ENCODE results near the gene BCL11A. TPM values are rescaled to one million over a fixed set of nuclear protein-coding genes. Genes with fewer than 3 reads are reported as not detected.

Gene BCL11A
- polyA plus RNA-seq, 3 donors, result 8.7 to 15.6 (median 11.1) TPM

- Histone ChIP-seq H3K4me1 (ENCODE audit: control insufficient read depth in 1 of 2, insufficient read depth in 2 of 2, low read length in 2 of 2) (peaks cover 0 to 11% of the 10 kb centered on the region in 2 donors), H3K27me3 (ENCODE audit: control insufficient read depth in 2 of 2, insufficient read depth in 2 of 2, low read length in 2 of 2) (no peaks in the 10 kb centered on the region), H3K27ac (ENCODE audit: low read depth in 1 of 2, low read length in 2 of 2) (peak overlapping the region in 1 of 2 donors; percentile 49), H3K4me2 (replicated peaks; ENCODE audit: extremely low read depth, low read length, poor library complexity, severe bottlenecking) (no peak overlapping the region), H3K36me3 (replicated peaks in 1 of 2; ENCODE audit: control insufficient read depth in 1 of 2, insufficient read depth in 2 of 2, low read length in 2 of 2) (no peaks in the 10 kb centered on the region), H4K20me1 (ENCODE audit: insufficient read depth, low read length) (no peaks in the 10 kb centered on the region), H3K79me2 (ENCODE audit: insufficient read depth, low read length) (peaks cover 17% of the 10 kb centered on the region), H3K4me3 (replicated peaks in 1 of 3; ENCODE audit: low read depth in 2 of 3, low read length in 3 of 3) (no peak overlapping the region), H3K9ac (ENCODE audit: insufficient read depth, low read length, poor library complexity, severe bottlenecking) (no peak overlapping the region), H2AFZ (ENCODE audit: insufficient read depth, low read depth, low read length, poor library complexity, severe bottlenecking) (no peak overlapping the region), H3K9me3 (replicated peaks in 1 of 2; ENCODE audit: control insufficient read depth in 1 of 2, insufficient read depth in 1 of 2, low read length in 2 of 2) (no peaks in the 10 kb centered on the region)
- no peak for DNase-seq
- peaks cover 13 to 14% of the 10 kb centered on the region in 2 donors for H3K36me3 Mint-ChIP-seq
- H3K27me3 Mint-ChIP-seq (ENCODE audit: low read depth in 3 of 3), result peaks cover 0 to 2% (median 0%) of the 10 kb centered on the region in 3 donors
- no peak overlapping the region for H3K4me3 Mint-ChIP-seq
- H3K4me1 Mint-ChIP-seq, result peaks cover 10% of the 10 kb centered on the region
- H3K27ac Mint-ChIP-seq, result no peak overlapping the region
- H3K9me3 Mint-ChIP-seq, result no peaks in the 10 kb centered on the region
- intact Hi-C loops (cut with micrococcal nuclease), result no loop called here
- TF ChIP-seq CTCF (IDR thresholded peaks at IDR 0.05), result no peak
- 80% methylated on average over 2 of the region's 9 CpGs for WGBS (ENCODE audit: insufficient coverage)
Measured at GRCh38 chr2:60453872-60454271, 99.6 kb downstream of the BCL11A start.

- Histone ChIP-seq H3K27me3 (ENCODE audit: control insufficient read depth in 2 of 2, insufficient read depth in 2 of 2, low read length in 2 of 2) (no peaks in the 10 kb centered on the region), H2AFZ (ENCODE audit: insufficient read depth, low read depth, low read length, poor library complexity, severe bottlenecking) (no peak overlapping the region), H3K9ac (ENCODE audit: insufficient read depth, low read length, poor library complexity, severe bottlenecking) (no peak overlapping the region), H3K4me2 (replicated peaks; ENCODE audit: extremely low read depth, low read length, poor library complexity, severe bottlenecking) (no peak overlapping the region), H3K4me3 (replicated peaks in 1 of 3; ENCODE audit: low read depth in 2 of 3, low read length in 3 of 3) (no peak overlapping the region), H3K79me2 (ENCODE audit: insufficient read depth, low read length) (peaks cover 13% of the 10 kb centered on the region), H3K4me1 (ENCODE audit: control insufficient read depth in 1 of 2, insufficient read depth in 2 of 2, low read length in 2 of 2) (peaks cover 3 to 14% of the 10 kb centered on the region in 2 donors), H3K9me3 (replicated peaks in 1 of 2; ENCODE audit: control insufficient read depth in 1 of 2, insufficient read depth in 1 of 2, low read length in 2 of 2) (no peaks in the 10 kb centered on the region), H3K36me3 (replicated peaks in 1 of 2; ENCODE audit: control insufficient read depth in 1 of 2, insufficient read depth in 2 of 2, low read length in 2 of 2) (no peaks in the 10 kb centered on the region), H4K20me1 (ENCODE audit: insufficient read depth, low read length) (no peaks in the 10 kb centered on the region), H3K27ac (ENCODE audit: low read depth in 1 of 2, low read length in 2 of 2) (no peak overlapping the region)
- no peaks in the 10 kb centered on the region for H3K9me3 Mint-ChIP-seq
- intact Hi-C loops (cut with micrococcal nuclease), result no loop called here
- no peak for DNase-seq
- H3K27ac Mint-ChIP-seq, result peak overlapping the region in 1 of 7 donors; percentile 36
- peaks cover 0 to 2% (median 0%) of the 10 kb centered on the region in 3 donors for H3K27me3 Mint-ChIP-seq (ENCODE audit: low read depth in 3 of 3)
- no peak for TF ChIP-seq CTCF (IDR thresholded peaks at IDR 0.05)
- peaks cover 13 to 14% of the 10 kb centered on the region in 2 donors for H3K36me3 Mint-ChIP-seq
- WGBS (ENCODE audit: insufficient coverage), result 96% methylated on average over 16 of the region's 16 CpGs
- H3K4me1 Mint-ChIP-seq, result peaks cover 16% of the 10 kb centered on the region
- no peak overlapping the region for H3K4me3 Mint-ChIP-seq
Measured at GRCh38 chr2:60453301-60453700, 100.2 kb downstream of the BCL11A start.
